Heart left ventricle (tissue), 13 donors: ENCODE data around the gene OTOGL.

Experiments
- POLR2A ChIP-seq, 2 donors: fragments of 450-650 bp; IDR thresholded peaks; one replicate each; pipeline ENCODE4 v1.6.1; 2017; ENCODE audit warnings: antibody characterized with exemption in 2 of 2, mild to moderate bottlenecking in 2 of 2, moderate library complexity in 2 of 2
- TF ChIP-seq, protein P1 (sequence below), 12 donors: fragments of 200-600 bp; sonication (generic) in 4 of 12; IDR thresholded peaks; one replicate each; pipeline versions ENCODE4 v1.5.0 to v1.8.0; 2018 to 2022; ENCODE audit warnings: antibody characterized with exemption in 12 of 12, mild to moderate bottlenecking in 5 of 12
- donor health status: ischemic (EF 13 %, LVEDD 7.1; RV severe dilation, severe dysfunction).
- donor health status: DM: no; HTN: yes; CAD: no.
- donor health status: DM: no; HTN: no; CAD: no.
- donor health status: ischemic (EF 25% LVEDD 6.9; RV normal size, moderate dysfunction).
- donor health status: ischemic (EF 25% LVEDD 5.7; RV mildly dilated, moderate dysfunction).
- donor health status: ischemic (EF 35%, LVEDD 5.7; RV mildly dilated, moderate dysfunction).
- donor health status: nonischemic (EF 11% LVEDD 7.7; RV severe dilation, severe dysfunction).
- donor health status: DM: yes; HTN: yes; CAD: no.
- donor health status: PGD.
- donor health status: ischemic (EF 29% LVEDD 5.4; RV normal size, mild dysfunction).
- donor health status: nonischemic (EF 23%, LVEDD 6.1; RV moderate dilation, normal function).

- TF ChIP-seq, protein P1, sequence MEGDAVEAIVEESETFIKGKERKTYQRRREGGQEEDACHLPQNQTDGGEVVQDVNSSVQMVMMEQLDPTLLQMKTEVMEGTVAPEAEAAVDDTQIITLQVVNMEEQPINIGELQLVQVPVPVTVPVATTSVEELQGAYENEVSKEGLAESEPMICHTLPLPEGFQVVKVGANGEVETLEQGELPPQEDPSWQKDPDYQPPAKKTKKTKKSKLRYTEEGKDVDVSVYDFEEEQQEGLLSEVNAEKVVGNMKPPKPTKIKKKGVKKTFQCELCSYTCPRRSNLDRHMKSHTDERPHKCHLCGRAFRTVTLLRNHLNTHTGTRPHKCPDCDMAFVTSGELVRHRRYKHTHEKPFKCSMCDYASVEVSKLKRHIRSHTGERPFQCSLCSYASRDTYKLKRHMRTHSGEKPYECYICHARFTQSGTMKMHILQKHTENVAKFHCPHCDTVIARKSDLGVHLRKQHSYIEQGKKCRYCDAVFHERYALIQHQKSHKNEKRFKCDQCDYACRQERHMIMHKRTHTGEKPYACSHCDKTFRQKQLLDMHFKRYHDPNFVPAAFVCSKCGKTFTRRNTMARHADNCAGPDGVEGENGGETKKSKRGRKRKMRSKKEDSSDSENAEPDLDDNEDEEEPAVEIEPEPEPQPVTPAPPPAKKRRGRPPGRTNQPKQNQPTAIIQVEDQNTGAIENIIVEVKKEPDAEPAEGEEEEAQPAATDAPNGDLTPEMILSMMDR (IDR thresholded peaks at IDR 0.05), result no peak
- TF ChIP-seq POLR2A (IDR thresholded peaks at IDR 0.05), result no peak
Observed at GRCh38 chr12:80053051-80053790, 46.1 kb upstream of the OTOGL start.
